Measurements from ENCODE around the gene SPATA25. TPM values are rescaled to one million over a fixed set of nuclear protein-coding genes. Genes with fewer than 3 reads are reported as not detected.

The SPATA25 gene
- total RNA-seq, 1 donor from 2014 or later: 2.0 TPM

DNA sequence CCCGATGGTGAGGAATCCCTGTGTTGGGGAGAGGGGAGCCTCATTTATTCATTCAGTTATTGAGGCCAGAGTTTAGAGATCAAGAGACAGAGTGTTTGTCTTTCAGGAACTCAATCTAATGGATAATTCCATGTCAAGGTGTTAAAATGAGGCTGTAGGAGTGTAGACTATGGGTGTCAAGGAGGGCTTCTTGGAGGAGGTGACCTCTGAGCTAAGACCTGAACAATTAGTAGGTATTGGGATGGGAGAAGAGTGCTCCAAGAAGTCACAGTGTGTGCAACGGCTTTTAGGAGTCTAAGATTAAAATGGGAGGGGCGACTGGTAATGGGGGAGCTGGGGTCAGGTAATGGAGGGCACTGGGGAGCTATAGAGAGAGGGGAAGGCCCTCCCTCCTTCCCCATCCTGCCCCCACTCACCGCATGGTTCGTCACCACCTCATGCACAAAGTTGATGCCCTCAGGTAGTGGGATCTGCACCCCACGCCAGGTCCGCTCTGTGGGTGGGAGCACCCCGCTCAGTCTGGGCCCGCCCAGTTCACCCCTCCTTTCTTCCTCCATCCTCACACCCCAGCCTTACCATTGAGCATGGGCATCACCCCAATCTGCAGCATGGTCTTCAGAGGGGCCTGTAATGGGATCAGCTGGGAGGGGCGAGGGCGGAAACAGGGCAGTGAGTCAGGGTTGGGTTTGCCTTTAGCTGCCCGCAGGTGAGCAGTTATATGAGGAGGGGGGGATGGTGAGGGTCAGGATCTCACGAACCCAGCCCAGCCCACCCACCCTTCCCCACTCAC is 11.8 kb upstream of the SPATA25 start:
- no peak for ATAC-seq
- DNase-seq (ENCODE audit: missing footprints): no peak
- intact Hi-C loops (cut with DNase I): no loop called here

DNA sequence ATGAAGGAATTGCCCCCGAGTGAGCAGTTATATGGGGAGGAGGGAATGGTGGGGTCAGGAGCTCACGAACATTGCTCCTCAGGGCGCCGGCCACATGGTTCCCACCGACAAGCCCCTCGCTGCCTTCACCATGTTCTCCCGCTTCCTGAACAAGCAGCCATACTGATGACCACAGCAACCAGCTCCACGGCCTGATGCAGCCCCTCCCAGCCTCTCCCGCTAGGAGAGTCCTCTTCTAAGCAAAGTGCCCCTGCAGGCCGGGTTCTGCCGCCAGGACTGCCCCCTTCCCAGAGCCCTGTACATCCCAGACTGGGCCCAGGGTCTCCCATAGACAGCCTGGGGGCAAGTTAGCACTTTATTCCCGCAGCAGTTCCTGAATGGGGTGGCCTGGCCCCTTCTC is 10.9 kb upstream of the SPATA25 start:
- DNase-seq (ENCODE audit: missing footprints): no peak

DNA sequence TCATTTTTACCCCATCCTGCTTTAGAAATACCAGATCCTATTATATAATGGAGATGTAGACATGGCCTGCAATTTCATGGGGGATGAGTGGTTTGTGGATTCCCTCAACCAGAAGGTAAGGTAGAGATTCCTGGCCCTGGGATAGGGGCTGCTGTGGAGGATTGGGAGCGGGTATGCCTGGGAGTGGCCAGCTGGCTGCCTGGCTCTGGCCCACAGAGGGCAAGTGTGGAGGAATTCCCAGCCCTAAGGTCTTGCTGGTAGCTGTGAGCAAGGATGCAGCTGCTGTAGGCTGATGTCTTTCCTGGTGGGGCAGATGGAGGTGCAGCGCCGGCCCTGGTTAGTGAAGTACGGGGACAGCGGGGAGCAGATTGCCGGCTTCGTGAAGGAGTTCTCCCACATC is 10.3 kb upstream of the SPATA25 start:
- intact Hi-C loops (cut with DNase I): no loop called here
- ATAC-seq (no peak), DNase-seq (ENCODE audit: missing footprints) (no peak)

More for the DNA sequence above, 10.9 kb upstream of the SPATA25 start:
- no peak for ATAC-seq
- intact Hi-C loops (cut with DNase I): no loop called here

DNA sequence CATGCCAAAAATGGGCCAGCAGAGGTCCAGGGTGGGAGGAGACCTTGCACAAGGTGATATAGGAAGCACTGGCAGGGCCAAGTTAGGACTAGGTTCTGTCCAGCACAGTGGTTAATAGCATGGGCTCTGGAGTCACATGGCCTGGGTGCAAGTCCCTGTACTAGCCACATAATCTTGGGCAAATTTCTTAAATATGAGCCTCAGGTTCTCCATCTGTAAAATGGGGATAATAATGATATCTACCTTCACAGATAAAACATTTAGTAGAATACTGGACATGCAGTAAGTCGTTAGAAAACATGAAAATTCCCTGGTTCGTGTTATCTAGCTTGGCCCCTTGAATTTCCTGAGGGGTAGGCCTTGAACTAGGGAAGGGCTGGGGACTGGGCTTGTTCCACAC is 9.9 kb upstream of the SPATA25 start:
- ATAC-seq (no peak), DNase-seq (ENCODE audit: missing footprints) (no peak)
- intact Hi-C loops (cut with DNase I): no loop called here

DNA sequence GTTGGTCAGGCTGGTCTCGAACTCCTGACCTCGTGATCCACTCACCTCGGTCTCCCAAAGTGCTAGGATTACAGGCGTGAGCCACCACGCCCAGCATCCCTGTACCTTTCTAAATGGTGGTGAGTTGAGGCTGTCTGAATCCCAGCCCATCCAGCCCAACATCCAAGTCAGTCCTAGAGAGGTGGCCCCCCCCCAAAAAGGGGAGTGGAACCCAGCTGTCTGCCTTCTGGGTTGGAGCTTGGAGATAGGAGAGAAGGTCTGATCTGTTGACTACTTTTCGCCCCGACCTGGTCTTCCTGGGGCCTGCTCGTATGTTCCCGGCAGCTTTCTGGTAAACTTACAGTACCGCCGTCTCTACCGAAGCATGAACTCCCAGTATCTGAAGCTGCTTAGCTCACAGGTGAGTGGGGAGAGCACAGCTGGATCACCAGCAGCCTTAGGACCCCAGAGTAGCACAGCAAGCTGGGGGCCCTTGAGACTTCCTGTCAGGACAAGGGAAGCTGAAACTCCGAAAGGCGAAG is 9.3 kb upstream of the SPATA25 start:
- ATAC-seq (no peak), DNase-seq (ENCODE audit: missing footprints) (no peak)
- intact Hi-C loops (cut with DNase I): no loop called here

DNA sequence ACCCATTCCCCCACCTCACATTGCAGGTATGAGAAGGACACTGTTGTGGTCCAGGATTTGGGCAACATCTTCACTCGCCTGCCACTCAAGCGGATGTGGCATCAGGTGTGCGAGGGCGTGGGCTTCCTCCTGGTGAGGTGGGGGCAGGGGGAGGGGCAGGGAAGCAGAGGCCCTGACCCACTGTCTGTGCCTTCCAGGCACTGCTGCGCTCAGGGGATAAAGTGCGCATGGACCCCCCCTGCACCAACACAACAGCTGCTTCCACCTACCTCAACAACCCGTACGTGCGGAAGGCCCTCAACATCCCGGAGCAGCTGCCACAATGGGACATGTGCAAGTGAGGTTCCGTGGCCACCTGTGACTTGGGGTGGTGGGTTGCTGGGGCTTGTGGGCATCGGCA is 7.4 kb upstream of the SPATA25 start:
- intact Hi-C loops (cut with DNase I): no loop called here
- ATAC-seq: no peak

DNA sequence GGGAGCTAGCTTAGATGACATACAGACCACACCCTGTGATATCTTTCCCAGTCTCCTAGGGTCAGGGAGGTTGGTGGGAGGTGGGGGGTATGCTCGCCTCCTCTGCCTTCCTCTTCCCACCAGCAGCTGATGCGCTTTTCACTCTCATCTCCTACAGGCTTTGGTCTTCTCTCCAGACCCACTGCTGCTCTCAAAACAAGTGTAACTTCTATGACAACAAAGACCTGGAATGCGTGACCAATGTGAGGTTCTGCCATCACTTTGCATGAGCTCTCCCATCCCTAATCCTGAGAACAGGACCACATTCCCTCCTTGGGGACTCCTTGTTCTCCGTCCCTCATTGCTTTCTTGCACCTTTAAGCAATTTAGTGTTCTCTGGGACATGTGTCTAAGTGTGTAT is 6.4 kb upstream of the SPATA25 start:
- DNase-seq (ENCODE audit: missing footprints) (no peak), ATAC-seq (no peak)
- intact Hi-C loops (cut with DNase I): no loop called here

More for the DNA sequence above, 7.4 kb upstream of the SPATA25 start:
- DNase-seq (ENCODE audit: missing footprints): no peak

DNA sequence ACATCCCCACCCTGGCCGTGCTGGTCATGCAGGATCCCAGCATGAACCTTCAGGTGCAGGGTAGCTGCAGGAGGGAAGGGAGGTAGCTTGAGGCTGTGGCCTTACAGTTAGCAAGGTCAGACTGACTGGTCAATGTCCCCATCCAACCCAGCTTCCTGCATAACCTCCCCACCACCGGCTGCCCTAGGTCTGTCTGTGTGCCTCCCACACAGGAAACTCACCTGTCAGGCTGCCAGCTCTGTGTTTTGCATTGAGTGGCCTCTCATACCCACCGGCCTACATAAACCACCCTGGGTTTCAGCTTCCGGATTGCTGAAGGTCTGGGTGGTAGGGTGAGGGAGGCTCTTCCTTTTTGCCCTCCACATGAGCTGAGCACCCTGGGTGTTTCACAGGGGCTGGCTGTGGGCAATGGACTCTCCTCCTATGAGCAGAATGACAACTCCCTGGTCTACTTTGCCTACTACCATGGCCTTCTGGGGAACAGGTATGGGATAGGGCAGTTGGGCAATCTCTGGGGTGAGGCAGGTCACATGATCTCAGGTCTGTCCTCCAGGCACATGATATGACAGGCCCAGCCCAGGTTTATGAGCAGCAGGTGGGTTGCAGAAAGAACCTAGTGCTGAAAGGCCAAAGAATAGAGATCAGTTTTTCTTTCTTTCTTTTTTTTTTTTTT is 5.5 kb upstream of the SPATA25 start:
- intact Hi-C loops (cut with DNase I): loop anchor here (1.0 kb wide), 1 partner anchor 17 kb away; no protein-coding TSS in a partner anchor
- no peak for DNase-seq (ENCODE audit: missing footprints)
- ATAC-seq: no peak

DNA sequence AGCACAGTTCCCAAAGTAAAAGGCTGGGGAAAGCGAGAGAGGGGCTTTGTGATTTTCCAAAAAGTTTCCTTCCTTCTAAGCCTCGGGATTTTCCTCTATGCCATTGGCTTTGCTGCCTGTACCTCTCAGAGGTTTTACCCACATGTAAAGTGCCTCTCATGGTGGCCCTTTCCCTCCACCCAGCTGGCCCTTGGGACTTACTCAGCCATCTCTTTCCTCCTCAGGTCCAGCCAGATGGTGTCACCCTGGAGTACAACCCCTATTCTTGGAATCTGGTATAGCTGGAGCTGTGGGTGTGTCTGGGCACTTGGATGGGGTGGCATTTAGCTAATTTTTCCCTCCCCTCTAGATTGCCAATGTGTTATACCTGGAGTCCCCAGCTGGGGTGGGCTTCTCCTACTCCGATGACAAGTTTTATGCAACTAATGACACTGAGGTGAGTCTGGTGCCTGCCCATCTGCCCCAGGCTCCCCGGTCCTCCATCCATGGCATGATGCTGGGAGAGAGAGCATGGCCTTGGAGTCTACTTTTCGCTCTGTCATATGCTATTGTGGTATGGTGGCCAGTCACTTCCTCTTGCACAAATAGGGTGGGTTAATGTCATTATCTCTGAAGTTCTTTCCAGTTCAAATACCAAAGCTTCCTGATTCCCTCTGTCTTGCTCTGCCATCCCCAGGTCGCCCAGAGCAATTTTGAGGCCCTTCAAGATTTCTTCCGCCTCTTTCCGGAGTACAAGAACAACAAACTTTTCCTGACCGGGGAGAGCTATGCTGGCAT is 4.8 kb upstream of the SPATA25 start:
- ATAC-seq (no peak), DNase-seq (ENCODE audit: missing footprints) (no peak)

DNA sequence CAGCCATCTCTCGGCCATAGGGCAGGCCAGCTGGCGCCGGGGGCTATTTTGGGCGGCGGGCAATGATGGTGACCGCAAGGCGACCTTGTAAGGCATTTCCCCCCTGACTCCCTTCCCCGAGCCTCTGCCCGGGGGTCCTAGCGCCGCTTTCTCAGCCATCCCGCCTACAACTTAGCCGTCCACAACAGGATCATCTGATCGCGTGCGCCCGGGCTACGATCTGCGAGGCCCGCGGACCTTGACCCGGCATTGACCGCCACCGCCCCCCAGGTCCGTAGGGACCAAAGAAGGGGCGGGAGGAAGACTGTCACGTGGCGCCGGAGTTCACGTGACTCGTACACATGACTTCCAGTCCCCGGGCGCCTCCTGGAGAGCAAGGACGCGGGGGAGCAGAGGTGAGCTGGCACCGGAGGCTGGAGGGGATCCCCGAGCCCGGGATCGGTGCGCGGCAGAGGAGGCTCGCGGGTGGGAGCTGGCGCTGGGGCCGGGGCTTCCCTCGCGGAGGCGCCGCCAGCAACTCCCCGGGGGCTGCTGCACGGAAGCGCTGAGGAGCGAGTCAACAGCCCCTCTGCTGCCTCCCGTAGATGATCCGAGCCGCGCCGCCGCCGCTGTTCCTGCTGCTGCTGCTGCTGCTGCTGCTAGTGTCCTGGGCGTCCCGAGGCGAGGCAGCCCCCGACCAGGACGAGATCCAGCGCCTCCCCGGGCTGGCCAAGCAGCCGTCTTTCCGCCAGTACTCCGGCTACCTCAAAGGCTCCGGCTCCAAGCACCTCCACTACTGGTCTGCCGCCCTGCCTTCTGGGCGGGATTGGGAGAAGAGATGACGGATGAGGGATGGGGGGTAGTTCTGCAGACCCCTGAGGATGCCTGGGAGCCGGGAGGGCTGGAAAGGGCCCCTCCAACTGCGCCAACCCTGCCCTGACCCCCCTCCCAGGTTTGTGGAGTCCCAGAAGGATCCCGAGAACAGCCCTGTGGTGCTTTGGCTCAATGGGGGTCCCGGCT is 3.9 kb upstream of the SPATA25 start, which contains the start of the genes CTSA and NEURL2:
Gene CTSA, plus strand, starts transcription at position 351 of the 999 bp plus-strand sequence. Its CDS starts 234 bp downstream, at position 585.
Gene NEURL2, minus strand, starts transcription at position 224 of the 999 bp plus-strand sequence. Its CDS starts 217 bp downstream, at position 7.
- intact Hi-C loops (cut with DNase I): loop anchor here (1.0 to 2.0 kb wide), 2 partner anchors 44 to 80 kb away; no protein-coding TSS in a partner anchor
- peak; percentile 84 for ATAC-seq
- peak; percentile 98 for DNase-seq (ENCODE audit: missing footprints)

More for the DNA sequence above, 4.8 kb upstream of the SPATA25 start:
- intact Hi-C loops (cut with DNase I): loop anchor here (1.0 kb wide), 1 partner anchor 18 kb away; no protein-coding TSS in a partner anchor

DNA sequence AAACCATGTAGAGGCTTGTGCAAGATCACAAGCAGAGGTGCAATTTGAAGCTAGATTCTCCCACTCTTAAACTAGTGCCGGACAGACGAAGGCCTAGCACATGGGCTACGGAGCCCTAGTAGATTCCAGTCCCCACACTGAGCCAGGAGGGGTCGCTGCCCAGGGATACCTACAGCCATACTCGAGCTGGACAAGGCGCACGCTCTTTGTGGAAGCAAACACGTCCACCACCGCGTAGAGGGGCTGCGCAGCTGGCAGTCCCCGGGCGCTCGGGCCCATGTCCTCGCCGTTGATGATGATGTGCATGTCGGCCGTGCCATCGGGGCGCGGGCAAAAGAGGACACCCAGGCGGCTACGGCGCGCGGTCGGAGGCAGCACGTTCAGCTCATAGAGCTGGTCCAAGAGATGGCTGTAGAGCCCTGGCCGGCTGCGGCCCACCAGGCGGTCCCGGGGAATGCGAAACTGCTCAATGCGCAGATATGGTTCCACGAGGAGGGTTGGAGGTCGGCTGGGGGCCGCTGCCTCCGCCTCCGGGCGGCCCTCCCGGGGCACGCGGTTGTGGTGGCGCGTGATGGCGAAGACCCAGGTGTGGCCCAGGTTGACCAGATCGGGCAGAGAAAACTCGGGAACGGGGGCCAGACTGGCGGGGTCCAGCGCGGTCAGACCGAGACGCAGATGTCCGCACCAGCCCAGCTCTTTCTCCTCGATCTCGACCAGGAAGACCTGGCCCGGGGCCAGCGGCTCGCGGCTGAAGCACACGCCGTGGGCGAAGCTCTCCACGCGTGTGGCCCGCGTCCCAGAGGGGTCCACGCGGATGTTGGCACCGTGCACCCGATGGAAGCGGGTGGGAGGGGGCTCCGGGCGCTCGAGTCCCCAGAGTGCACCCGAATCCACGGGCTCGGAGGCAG is 2.9 kb upstream of the SPATA25 start:
- ATAC-seq (peak; percentile 79), DNase-seq (ENCODE audit: missing footprints) (peak; percentile 92)
- intact Hi-C loops (cut with DNase I): loop anchor here (1.0 to 2.0 kb wide), 2 partner anchors 45 to 80 kb away; no protein-coding TSS in a partner anchor

DNA sequence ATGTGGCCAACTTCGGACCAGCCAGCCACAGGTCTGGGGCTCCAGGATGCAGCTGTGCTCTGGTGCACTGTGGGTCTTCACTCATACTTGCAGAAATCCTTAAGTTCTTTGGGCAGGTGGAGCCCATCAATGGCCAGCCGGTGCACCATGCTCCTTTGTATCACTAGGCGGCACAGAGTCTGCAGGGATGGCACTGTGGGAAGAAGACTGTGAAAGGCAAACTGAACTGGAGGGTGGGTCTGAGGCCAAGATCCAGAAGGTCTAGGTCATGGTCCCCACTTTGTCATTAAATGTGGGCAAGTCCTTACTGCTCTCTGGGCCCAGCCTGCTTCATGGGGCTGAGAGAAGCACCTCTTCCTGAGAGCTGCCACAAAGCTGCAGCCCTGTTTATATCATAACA is 1.3 kb upstream of the SPATA25 start:
- DNase-seq (ENCODE audit: missing footprints) (no peak), ATAC-seq (no peak)
- intact Hi-C loops (cut with DNase I): no loop called here

DNA sequence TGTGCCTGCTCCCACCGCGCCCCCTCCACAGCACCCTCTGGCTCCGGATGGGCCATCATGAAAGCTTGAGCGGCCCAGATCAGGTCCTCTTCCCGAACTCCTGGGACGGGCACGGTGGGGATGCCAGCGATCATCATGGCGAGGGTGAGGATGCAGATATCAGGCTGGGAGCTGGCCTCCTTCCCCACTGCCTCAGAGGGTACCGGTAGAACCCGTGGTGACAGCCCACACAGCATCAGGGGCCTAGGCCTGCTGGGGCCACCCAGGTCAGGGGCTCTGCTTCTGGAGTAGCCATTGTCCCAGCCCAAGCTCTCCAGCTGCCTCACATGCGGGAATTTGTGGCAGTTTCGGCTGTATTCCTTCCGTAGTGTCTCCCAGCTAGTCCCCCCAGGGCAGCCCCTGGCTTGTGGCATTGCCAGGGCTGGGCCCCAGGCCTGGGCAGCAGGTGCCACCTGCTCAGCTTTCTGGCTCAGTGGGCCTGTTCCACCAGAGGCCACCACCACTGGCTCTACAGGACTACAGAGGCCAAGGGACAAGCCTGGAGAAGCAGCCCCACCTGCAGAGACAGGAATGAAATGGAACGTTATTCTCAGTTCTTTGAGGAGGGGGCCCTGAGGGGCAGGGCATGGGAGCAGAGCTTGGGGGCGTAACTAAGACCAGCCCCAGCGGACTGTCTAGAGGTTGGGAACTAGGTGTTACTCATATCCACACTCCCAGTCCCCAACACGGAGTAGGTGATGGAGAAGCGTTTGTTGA is 654 bp downstream of the SPATA25 start:
- no peak for DNase-seq (ENCODE audit: missing footprints)
- intact Hi-C loops (cut with DNase I): no loop called here

DNA sequence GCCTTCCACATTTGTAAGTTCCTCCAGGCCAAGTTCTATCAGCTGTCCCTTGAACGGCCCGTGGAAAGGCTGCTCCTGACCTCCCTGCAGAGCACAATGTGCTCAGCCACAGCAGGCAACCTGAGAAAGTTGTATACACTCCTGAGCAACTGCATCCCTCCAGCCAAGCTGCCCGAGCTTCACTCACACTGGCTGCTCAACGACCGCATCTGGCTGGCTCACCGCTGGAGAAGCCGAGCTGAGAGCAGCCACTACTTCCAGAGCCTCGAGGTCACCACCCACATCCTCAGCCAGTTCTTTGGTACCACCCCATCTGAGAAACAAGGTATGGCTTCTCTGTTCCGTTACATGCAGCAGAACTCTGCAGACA is 4.3 kb downstream of the SPATA25 start:
- no peak for ATAC-seq
- intact Hi-C loops (cut with DNase I): no loop called here
- DNase-seq (ENCODE audit: missing footprints): no peak

More for the DNA sequence above, 654 bp downstream of the SPATA25 start:
- no peak for ATAC-seq

DNA sequence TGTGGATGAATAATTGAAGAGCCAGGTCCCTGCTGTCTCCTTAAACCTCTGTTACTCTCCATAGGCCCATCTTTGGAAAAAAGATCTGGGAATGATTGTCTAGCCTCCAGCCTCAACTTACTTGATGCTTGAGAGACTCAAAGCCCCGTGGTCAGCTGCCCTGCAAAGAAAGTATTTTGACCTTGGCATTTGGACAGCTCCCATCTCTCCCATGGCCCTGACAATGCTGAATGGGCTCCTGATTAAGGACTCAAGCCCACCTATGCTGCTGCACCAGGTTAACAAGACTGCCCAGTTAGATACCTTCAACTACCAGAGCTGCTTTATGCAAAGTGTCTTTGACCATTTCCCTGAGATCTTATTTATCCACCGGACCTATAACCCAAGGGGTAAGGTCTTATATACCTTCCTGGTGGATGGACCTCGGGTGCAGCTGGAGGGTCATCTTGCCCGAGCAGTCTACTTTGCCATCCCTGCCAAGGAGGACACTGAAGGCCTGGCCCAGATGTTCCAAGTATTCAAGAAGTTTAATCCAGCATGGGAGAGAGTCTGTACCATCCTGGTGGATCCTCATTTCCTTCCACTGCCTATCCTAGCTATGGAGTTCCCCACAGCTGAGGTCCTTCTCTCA is 4.8 kb downstream of the SPATA25 start:
- DNase-seq (ENCODE audit: missing footprints) (no peak), ATAC-seq (no peak)
- intact Hi-C loops (cut with DNase I): no loop called here
